Stimulated activated CD4-positive, alpha-beta T cell treated with anti-CD3 and anti-CD28 coated beads, Interleukin-2, amount 100 ng/mL, for 48 hours (primary cell): ENCODE measurements around the gene HOXB8.

ENCODE experiments used
- DNase-seq, 2 donors: peaks; one replicate each; pipeline ENCODE4 v3.0.0-alpha.2; 2020

HOXB8 gene

DNA sequence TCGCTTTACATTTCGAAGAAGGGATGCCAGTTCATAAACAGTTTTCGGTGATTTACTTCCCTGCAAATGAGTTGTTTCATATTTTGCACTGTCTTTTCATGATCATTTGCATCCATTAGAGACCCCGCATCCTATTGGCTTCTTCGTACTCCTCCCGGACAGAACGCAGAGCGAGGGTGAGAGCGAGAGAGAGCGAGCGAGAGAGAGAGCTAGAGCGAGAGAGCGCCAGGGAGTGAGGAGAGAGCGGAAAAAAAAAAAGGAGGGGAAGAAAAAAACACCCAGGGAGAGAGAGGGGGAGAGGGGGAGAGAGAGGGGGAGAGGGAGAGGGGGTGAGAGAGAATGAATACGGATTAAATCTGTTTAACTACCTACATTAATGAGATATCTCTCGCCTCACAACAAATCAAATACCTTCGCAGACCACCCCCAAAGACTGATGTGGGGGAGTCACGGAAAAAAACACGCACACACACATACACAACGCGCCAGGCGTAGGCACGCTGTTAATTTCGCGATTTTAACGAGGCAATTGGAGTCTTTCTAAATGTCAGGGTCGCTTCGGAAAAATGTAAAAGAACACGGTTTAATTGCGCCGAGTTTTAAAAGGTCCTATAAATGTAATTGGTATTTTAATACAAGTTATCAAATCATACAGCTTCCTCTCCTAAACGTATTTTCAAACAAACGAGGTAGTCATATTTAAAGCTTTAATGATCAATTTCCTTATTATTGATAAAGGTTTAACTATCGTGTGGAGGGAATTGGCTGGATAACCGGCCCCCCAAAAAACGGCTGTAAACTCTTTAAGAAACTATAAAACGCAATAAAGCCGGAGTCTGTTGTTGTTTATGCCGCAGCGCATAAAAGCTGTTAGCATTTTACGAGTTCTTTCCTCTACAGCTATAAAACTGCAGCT, at the start of gene HOXB8:
Gene HOXB8 (minus strand): TSS at position 246 of the 916 bp plus-strand sequence. CDS start 588 bp downstream, outside the sequence.
- no peak for DNase-seq

DNA sequence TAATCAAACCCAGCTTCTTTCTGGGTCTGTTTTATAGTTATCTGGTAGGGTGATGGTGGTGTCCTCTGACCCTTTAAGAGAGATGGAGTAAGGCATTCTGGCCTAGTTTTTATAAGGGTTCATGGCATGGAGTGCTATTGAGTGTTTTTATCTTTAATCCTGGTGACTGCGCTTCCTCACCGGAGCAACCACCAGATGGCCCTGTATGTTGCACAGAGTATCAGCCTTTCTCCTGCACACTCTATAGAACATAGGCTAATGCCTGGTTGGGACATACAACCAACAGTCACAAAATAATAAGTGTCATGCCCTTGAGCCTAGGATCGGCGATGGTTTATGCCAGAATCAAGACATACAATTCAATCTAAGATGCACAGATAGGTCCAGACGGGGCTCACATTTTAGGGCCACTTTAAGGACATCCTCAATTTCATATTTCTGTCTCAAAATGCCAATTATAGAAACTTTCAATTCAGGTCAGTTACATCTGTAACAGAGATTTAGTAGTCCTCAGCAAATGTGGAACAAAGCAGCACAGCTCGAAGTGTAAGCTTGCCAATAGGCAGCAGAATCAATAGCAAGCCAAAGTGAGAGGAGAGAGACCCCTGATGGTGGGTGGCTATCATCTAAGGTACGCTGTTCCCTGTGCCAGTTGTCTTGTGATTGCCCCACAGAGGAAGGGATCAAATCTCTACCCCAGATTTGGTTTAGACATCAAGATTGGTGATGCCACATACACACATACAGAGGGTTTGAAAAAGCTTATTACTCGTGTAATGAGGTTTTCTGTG, 48.2 kb upstream of the HOXB8 start:
- DNase-seq, result no peak

DNA sequence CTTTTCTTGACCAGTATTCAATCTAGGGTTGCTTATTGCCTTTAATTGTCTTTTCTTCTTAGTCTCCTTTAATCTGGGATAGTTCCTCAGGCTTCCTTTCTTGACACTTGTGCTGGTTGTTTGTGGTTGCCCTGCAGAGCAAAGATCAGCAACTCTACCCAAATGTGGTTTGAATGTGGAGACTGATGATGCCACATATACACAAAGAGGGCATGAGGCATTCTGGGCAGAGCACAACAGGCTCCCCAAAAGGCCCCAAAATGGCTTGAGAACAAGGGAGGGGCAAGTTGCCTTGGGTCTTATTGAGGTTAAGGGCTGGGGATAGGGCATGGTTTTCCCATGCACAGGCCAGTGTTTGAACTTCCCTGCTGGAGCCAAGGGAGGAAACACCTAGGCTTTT, 40.8 kb upstream of the HOXB8 start:
- no peak for DNase-seq

- no peak for DNase-seq
Observed at GRCh38 chr17:48649741-48650140, 34.6 kb upstream of the HOXB8 start.

- no peak for DNase-seq
Observed at GRCh38 chr17:48647963-48648245, 32.8 kb upstream of the HOXB8 start.

- no peak for DNase-seq
Observed at GRCh38 chr17:48647103-48647962, 32.2 kb upstream of the HOXB8 start.

- no peak for DNase-seq
Observed at GRCh38 chr17:48646183-48647102, 31.4 kb upstream of the HOXB8 start.

DNA sequence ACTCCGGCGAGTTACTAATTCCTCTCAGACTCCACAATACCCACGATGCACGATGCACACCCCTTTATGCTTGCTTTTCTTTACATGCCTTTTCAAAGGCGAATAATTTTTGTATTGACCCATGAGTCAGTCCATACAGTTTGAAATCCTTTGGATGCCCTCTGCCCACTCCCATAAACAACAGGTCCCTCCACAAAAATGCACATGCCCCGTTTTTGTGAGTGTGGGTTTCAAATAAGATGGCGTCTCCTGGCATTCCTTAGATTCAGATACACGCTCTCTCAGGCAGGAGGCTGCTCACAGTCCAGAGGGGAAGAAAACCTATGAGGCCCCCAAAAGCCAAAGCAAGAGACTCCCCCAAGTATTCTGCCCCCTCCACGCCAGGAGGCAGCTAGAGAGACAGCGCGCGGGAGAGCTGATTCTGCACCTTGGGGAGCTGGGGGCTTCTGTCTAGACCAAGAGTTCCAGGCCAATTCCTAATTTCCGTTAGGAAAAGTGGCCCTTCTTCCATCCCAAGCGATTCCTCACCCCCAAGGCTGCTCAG, 30.6 kb upstream of the HOXB8 start:
- no peak for DNase-seq

GRCh38 chr17:48644910-48645557, 29.9 kb upstream of the HOXB8 start:
- no peak for DNase-seq

DNA sequence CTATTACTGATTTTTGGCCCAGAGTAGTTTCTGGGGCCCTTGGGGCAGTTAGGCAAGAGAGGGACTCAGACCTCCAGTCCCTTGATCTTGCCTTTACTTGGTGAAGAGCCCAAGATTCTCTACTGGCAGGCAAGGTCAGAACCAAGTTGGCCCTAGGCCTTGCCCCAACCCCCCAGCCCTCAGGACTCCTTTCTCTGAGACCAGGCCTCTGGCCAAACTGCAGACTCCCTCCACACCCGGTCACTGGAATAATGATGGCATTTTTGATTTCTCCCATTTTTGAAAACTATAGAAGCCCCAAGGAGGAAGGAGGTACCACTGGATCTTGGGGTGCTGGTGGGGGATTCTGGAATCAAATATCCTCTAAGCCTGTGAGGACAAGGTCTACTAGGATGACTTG, 29.1 kb upstream of the HOXB8 start:
- no peak for DNase-seq

GRCh38 chr17:48643697-48644012, 28.6 kb upstream of the HOXB8 start:
- no peak for DNase-seq

- no peak for DNase-seq
Observed at GRCh38 chr17:48642843-48643696, 28.0 kb upstream of the HOXB8 start.

- DNase-seq, result no peak
Observed at GRCh38 chr17:48642059-48642842, 27.2 kb upstream of the HOXB8 start.

GRCh38 chr17:48641541-48642058, 26.5 kb upstream of the HOXB8 start:
- DNase-seq, result no peak

DNA sequence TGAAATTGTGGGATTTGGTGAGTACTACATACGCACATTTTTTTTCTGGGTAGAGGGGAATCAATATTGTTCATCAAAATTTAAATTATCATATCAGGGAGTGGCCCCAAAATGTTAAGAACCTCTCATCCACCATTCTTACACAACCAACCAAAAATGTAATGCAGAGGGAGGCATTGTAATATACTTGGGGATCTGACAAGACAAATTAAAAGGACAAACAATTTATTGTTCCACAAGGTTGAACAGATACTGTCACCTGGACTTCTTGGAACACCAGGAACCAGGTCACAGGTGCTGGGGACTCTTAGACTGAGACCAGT, 25.7 kb upstream of the HOXB8 start:
- DNase-seq, result no peak

DNA sequence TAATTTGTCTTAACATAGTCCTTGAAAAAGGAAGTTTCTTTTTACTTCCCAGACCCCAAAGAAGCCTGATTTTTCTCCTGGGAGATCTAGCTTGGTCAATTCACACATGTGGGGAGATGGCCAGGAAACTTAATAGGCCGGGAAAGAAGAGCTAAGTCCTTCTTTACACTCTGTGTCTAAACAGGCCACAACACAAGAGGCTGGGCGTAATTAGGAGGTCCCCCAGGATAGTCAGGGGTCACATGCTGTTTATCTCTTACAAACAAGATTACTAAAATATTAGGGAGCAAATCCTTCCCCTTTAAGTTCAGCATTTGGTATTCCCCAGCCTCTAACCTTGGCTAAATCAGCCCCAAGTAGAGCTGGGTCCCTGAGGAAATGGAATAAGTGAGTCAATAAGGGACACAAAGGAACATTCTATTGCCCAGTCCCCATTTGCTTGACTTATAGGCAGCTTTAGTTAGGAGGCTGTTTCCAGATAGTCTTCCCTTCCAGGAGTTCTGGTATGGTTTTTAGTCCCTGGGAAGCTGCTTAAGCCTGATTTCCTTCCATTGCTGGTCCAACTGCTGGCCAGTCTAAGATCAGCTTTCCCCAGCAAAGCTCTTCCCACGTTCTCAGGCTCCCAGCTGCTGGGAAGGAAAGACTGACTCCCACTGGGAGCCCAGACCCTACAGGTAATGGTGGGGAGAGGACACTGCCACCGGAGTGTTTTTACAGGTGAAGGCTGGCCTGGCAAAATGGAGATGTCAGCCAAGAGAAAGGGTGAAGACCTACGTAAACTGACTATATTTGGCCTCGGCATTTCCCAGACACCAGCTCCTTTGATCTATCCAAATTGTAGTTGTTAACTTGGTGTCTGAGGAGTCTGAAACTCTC, 25.1 kb upstream of the HOXB8 start:
- no peak for DNase-seq

GRCh38 chr17:48639136-48639535, 24.0 kb upstream of the HOXB8 start:
- no peak for DNase-seq
